DOHH2 (cell line): ENCODE measurements around the gene EHMT1.

Source experiments
- H3F3A ChIP-seq: fragments of 200-600 bp; sonication (generic), shearing (Covaris generic); 2 replicates; pipeline ENCODE4 v1.6.0; 2016; ENCODE audit warnings: antibody characterized with exemption, mild to moderate bottlenecking; ENCODE audit not compliant: control insufficient read depth, insufficient read depth
- H3K27ac ChIP-seq: fragments of 200-600 bp; sonication (generic); 2 replicates; pipeline ENCODE4 v1.5.1; 2014; ENCODE audit warnings: low read depth, mild to moderate bottlenecking, low read length, moderate library complexity
- H3K27me3 ChIP-seq: fragments of 200-600 bp; sonication (generic); 2 replicates; pipeline ENCODE4 v1.6.1; 2014; ENCODE audit warnings: mild to moderate bottlenecking, low read length, mixed read lengths; ENCODE audit not compliant: control insufficient read depth
- H3K36me3 ChIP-seq: fragments of 200-600 bp; sonication (generic); 2 replicates; pipeline ENCODE4 v1.6.1; 2014; ENCODE audit warnings: mild to moderate bottlenecking, low read length, moderate library complexity, mixed read lengths; ENCODE audit not compliant: control insufficient read depth
- H3K4me1 ChIP-seq: fragments of 200-600 bp; sonication (generic); 2 replicates; pipeline ENCODE4 v1.6.1; 2014; ENCODE audit warnings: mild to moderate bottlenecking, low read length, mixed read lengths; ENCODE audit not compliant: control insufficient read depth
- H3K4me2 ChIP-seq: fragments of 200-600 bp; sonication (generic); 2 replicates; pipeline ENCODE4 v1.6.0; 2014; ENCODE audit warnings: mild to moderate bottlenecking, low read length, moderate library complexity
- H3K4me3 ChIP-seq: fragments of 200-600 bp; sonication (generic); 2 replicates; pipeline ENCODE4 v1.5.1; 2014; ENCODE audit warnings: mild to moderate bottlenecking, low read length, mixed read lengths
- H3K79me2 ChIP-seq: fragments of 200-600 bp; sonication (generic); 2 replicates; pipeline ENCODE4 v1.6.1; 2014; ENCODE audit warnings: mild to moderate bottlenecking, low read length, mixed read lengths; ENCODE audit not compliant: control insufficient read depth
- H3K9me2 ChIP-seq: fragments of 200-600 bp; sonication (generic); replicated peaks from 2 replicates; pipeline ENCODE4 v1.6.1; 2014; ENCODE audit warnings: mild to moderate bottlenecking, low read length, mixed read lengths; ENCODE audit not compliant: control insufficient read depth
- H3K9me3 ChIP-seq: fragments of 200-600 bp; sonication (generic); 2 replicates; pipeline ENCODE4 v1.6.1; 2014; ENCODE audit warnings: antibody characterized with exemption, low read length, mixed read lengths; ENCODE audit not compliant: control insufficient read depth, insufficient read depth
- H4K20me1 ChIP-seq: fragments of 200-600 bp; sonication (generic); 2 replicates; pipeline ENCODE4 v1.6.0; 2014; ENCODE audit warnings: low read depth, mild to moderate bottlenecking, antibody characterized with exemption, low read length, moderate library complexity; ENCODE audit not compliant: control insufficient read depth, insufficient read depth
- CTCF ChIP-seq: fragments of 200-600 bp; sonication (generic); IDR thresholded peaks from one replicate; pipeline ENCODE4 v1.5.1; 2014; ENCODE audit warnings: antibody characterized with exemption, mild to moderate bottlenecking, low read depth, low read length; ENCODE audit not compliant: poor library complexity, severe bottlenecking
- EZH2phosphoT487 ChIP-seq: fragments of 200-600 bp; sonication (generic); IDR thresholded peaks from 2 replicates; pipeline ENCODE4 v1.6.1; 2017; ENCODE audit warnings: borderline replicate concordance, mild to moderate bottlenecking, antibody characterized with exemption, low read length, moderate library complexity, mixed read lengths

The EHMT1 gene

GRCh38 chr9:137833721-137834613, 215.2 kb downstream of the EHMT1 start:
- TF ChIP-seq EZH2phosphoT487: no peak
- no peak for TF ChIP-seq CTCF
- no peaks in the 10 kb centered on the region for H3K9me3 ChIP-seq
- H3K79me2 ChIP-seq: peaks cover 5% of the 10 kb centered on the region
- H3K4me2 ChIP-seq: no peak overlapping the region
- no peak overlapping the region for H3K4me3 ChIP-seq
- H3K4me1 ChIP-seq: peaks cover 7% of the 10 kb centered on the region
- 0 out of 2 replicates have a peak, but pooled peaks cover 1% of the 10 kb centered on the region for H3F3A ChIP-seq
- H3K9me2 ChIP-seq: no peaks in the 10 kb centered on the region
- no peak overlapping the region for H3K27ac ChIP-seq
- H4K20me1 ChIP-seq: no peaks in the 10 kb centered on the region; the same call in 1 of the 2 replicates
- H3K36me3 ChIP-seq: peaks cover 74% of the 10 kb centered on the region
- no peaks in the 10 kb centered on the region for H3K27me3 ChIP-seq

- peaks cover 64% of the 10 kb centered on the region for H3K36me3 ChIP-seq
- TF ChIP-seq CTCF: no peak
- TF ChIP-seq EZH2phosphoT487: no peak
- no peaks in the 10 kb centered on the region; the same call in 1 of the 2 replicates for H4K20me1 ChIP-seq
Observed at GRCh38 chr9:137834846-137835546, 216.2 kb downstream of the EHMT1 start.

GRCh38 chr9:137836151-137836830, 217.5 kb downstream of the EHMT1 start:
- no peak overlapping the region for H3K4me2 ChIP-seq
- no peaks in the 10 kb centered on the region for H3K9me3 ChIP-seq
- 0 out of 2 replicates have a peak, but pooled peaks cover 3% of the 10 kb centered on the region for H3F3A ChIP-seq
- no peaks in the 10 kb centered on the region; the same call in 1 of the 2 replicates for H3K79me2 ChIP-seq
- H4K20me1 ChIP-seq: no peaks in the 10 kb centered on the region; the same call in 1 of the 2 replicates
- peaks cover 51% of the 10 kb centered on the region for H3K36me3 ChIP-seq
- H3K27ac ChIP-seq: no peak overlapping the region
- H3K4me1 ChIP-seq: peaks cover 12% of the 10 kb centered on the region
- TF ChIP-seq CTCF: no peak
- TF ChIP-seq EZH2phosphoT487: no peak
- no peaks in the 10 kb centered on the region for H3K27me3 ChIP-seq
- H3K9me2 ChIP-seq: no peaks in the 10 kb centered on the region
- no peak overlapping the region for H3K4me3 ChIP-seq

More at GRCh38 chr9:137834846-137835546, 216.2 kb downstream of the EHMT1 start:
- Histone ChIP-seq H3K79me2 (peaks cover 5% of the 10 kb centered on the region), H3K9me2 (no peaks in the 10 kb centered on the region), H3F3A (0 out of 2 replicates have a peak, but pooled peaks cover 3% of the 10 kb centered on the region), H3K4me3 (no peak overlapping the region), H3K27me3 (no peaks in the 10 kb centered on the region), H3K4me1 (peaks cover 12% of the 10 kb centered on the region), H3K4me2 (no peak overlapping the region), H3K9me3 (no peaks in the 10 kb centered on the region), H3K27ac (no peak overlapping the region)
